CD4-positive, alpha-beta T cell (primary cell): ENCODE data around the gene CDC20B. TPM values are rescaled to one million over a fixed set of nuclear protein-coding genes. Genes with fewer than 3 reads are reported as not detected.

Source experiments
- ATAC-seq: fragments of 200-7000 bp; cut with Tn5 transposase; one replicate; pipeline ENCODE4 v1.10.0; 2022; ENCODE audit warnings: mild to moderate bottlenecking; ENCODE audit not compliant: poor library complexity
- CTCF ChIA-PET: fragments of 350-600 bp; sonication (Branson Sonifier 250); formaldehyde crosslinking; loops from one replicate; lab custom pipeline; 2021; ENCODE audit warnings: antibody characterized with exemption, inconsistent platforms; lab: Charles Lee
- POLR2A ChIA-PET: fragments of 350-600 bp; sonication (Branson Sonifier 250); formaldehyde crosslinking; loops from one replicate; lab custom pipeline; 2021; ENCODE audit warnings: antibody characterized with exemption, inconsistent platforms; lab: Charles Lee
- DNase-seq, 14 experiments: peaks; one replicate each; pipeline ENCODE4 v3.0.0-alpha.2; 2013 to 2020; ENCODE audit warnings: mixed read lengths in 2 of 14
- H3K27ac ChIP-seq, 2 donors: one replicate each; pipeline versions ENCODE4 v1.5.1 to v1.7.0; 2013; ENCODE audit warnings: low read length in 2 of 2, low read depth in 1 of 2, mild to moderate bottlenecking in 1 of 2
- H3K27me3 ChIP-seq, 2 experiments: 1 replicate in 1 of 2; 2 replicates in 1 of 2; pipeline versions ENCODE4 v1.6.1 to v1.7.0; 2013; ENCODE audit warnings: low read length in 2 of 2, control low read depth in 1 of 2, mild to moderate bottlenecking in 1 of 2, moderate library complexity in 1 of 2; ENCODE audit not compliant: insufficient read depth in 2 of 2, control insufficient read depth in 1 of 2
- H3K36me3 ChIP-seq: one replicate; pipeline ENCODE4 v1.6.1; 2013; ENCODE audit warnings: low read length, control low read depth; ENCODE audit not compliant: insufficient read depth
- H3K4me1 ChIP-seq: one replicate; pipeline ENCODE4 v1.6.1; 2013; ENCODE audit warnings: low read length, control low read depth; ENCODE audit not compliant: insufficient read depth
- H3K4me3 ChIP-seq: one replicate; pipeline ENCODE4 v1.5.1; 2013; ENCODE audit warnings: mild to moderate bottlenecking, low read length, moderate library complexity
- H3K9me3 ChIP-seq, 2 experiments: 1 replicate in 1 of 2; 2 replicates in 1 of 2; pipeline versions ENCODE4 v1.6.1 to v1.7.0; 2013; ENCODE audit warnings: low read length in 2 of 2, mild to moderate bottlenecking in 2 of 2, control low read depth in 1 of 2, moderate library complexity in 1 of 2; ENCODE audit not compliant: control insufficient read depth in 1 of 2, insufficient read depth in 1 of 2
- H3K27ac Mint-ChIP-seq: one replicate; pipeline ENCODE4 v1.8.0; 2020; ENCODE audit warnings: mixed read lengths
- H3K27me3 Mint-ChIP-seq: one replicate; pipeline ENCODE4 v1.8.0; 2021; ENCODE audit warnings: mixed read lengths
- H3K36me3 Mint-ChIP-seq: one replicate; pipeline ENCODE4 v1.8.0; 2021; ENCODE audit warnings: low read depth, mixed read lengths
- H3K4me1 Mint-ChIP-seq: one replicate; pipeline ENCODE4 v1.8.0; 2021; ENCODE audit warnings: low read depth, mixed read lengths
- H3K4me3 Mint-ChIP-seq: one replicate; pipeline ENCODE4 v1.8.0; 2020; ENCODE audit warnings: mild to moderate bottlenecking, mixed read lengths
- H3K9me3 Mint-ChIP-seq: one replicate; pipeline ENCODE4 v1.8.0; 2020; ENCODE audit warnings: mixed read lengths
- intact Hi-C, 2 experiments: fragments of 100-400 bp; cut with DNase I in 1 of 2; cut with micrococcal nuclease in 1 of 2; formaldehyde crosslinking; loops; one replicate each; pipeline versions ENCODE4 v1.15.1 to v1.9.0; 2023 to 2025; cut with DNase I, micrococcal nuclease
- total RNA-seq, 174 experiments: library from RNA in 2 of 174; stranded (reverse) in 2 of 174; gene quantifications; one replicate each; pipeline ENCODE4 v1.2.3 and lab custom pipeline; 2021 to 2026
- TF ChIP-seq, protein P1 (sequence below): fragments of 200-600 bp; IDR thresholded peaks from one replicate; pipeline ENCODE4 v1.8.0; 2022; ENCODE audit warnings: antibody characterized with exemption, mild to moderate bottlenecking

CDC20B gene
- total RNA-seq, 2 experiments from 2014 or later, result not detected

DNA sequence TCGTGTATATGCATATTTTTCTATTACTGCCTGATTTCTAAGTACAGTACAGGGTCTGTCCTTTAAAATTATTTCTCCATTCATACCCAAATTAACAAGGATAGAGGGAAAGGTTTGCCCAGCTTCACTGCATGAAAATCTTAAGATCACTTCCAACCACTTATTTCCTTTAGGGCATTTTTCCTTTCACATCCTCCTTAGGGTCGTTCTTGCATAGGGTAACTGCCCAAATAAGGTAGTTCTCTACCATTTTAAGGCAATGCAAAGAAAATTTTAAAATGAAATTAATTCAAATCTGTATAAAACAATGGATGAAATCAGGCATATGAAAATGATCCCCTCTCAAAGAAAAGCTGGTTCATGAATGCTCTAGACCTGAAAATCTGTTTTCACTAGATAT, 4.1 kb upstream of the CDC20B start:
- intact Hi-C loops, result loop anchor here (5.0 to 10.0 kb wide), 2 partner anchors 55 to 128 kb away; partner anchors contain the start of genes CCNO (in 1 of the 2), DHX29 (in 1 of the 2) and MTREX (in 1 of the 2)

DNA sequence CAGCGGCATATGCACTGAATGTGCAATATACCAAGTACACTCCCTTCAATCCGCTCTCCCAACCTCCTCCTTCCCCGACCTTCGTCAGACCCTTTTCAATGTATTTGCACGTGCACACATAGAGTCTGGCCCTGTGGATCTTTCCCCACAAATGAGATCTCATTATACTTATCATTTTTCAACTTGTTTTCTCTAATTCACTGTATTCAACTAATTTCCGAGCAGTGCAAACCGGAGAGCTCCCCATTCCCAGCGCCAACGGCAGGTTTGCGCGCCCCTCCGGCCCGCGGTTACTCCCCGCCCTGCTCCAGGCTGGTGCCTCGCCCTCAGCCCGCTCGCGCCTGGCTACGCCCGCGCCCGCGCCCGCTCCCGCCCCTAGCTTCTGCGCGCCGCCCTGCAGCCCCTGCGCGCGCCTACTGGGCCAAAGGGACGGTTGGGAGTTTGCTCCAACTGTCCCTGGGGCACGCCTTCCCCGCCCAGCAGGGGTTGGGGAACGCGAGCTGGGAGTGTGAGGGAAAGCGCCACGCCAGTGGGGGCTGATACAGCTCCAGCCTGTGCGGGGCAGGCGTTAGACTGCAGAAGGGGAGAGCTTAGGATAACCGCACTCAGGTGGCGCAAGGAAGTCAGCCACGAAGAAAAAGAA, 3.3 kb upstream of the CDC20B start:
- Mint-ChIP-seq H3K27ac (no peak overlapping the region), H3K4me3 (no peak overlapping the region), H3K36me3 (no peaks in the 10 kb centered on the region), H3K27me3 (peaks cover 92% of the 10 kb centered on the region), H3K4me1 (peaks cover 43% of the 10 kb centered on the region), H3K9me3 (no peaks in the 10 kb centered on the region)
- Histone ChIP-seq H3K27me3 (peaks cover 51 to 72% of the 10 kb centered on the region in 2 experiments), H3K36me3 (no peaks in the 10 kb centered on the region), H3K4me3 (no peak overlapping the region), H3K9me3 (peaks cover 0 to 6% of the 10 kb centered on the region in 2 experiments), H3K27ac (no peak overlapping the region), H3K4me1 (peaks cover 28% of the 10 kb centered on the region)
- DNase-seq (peak in 7 of 14 experiments; percentile 3 to 52 (median 19)), ATAC-seq (no peak)
- TF ChIP-seq, protein P1, sequence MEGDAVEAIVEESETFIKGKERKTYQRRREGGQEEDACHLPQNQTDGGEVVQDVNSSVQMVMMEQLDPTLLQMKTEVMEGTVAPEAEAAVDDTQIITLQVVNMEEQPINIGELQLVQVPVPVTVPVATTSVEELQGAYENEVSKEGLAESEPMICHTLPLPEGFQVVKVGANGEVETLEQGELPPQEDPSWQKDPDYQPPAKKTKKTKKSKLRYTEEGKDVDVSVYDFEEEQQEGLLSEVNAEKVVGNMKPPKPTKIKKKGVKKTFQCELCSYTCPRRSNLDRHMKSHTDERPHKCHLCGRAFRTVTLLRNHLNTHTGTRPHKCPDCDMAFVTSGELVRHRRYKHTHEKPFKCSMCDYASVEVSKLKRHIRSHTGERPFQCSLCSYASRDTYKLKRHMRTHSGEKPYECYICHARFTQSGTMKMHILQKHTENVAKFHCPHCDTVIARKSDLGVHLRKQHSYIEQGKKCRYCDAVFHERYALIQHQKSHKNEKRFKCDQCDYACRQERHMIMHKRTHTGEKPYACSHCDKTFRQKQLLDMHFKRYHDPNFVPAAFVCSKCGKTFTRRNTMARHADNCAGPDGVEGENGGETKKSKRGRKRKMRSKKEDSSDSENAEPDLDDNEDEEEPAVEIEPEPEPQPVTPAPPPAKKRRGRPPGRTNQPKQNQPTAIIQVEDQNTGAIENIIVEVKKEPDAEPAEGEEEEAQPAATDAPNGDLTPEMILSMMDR, result no peak
- POLR2A ChIA-PET, result interaction anchor here (0.6 kb wide), 2 partner anchors 55 to 63 kb away, joined by 3 read pairs; no protein-coding TSS in a partner anchor
- intact Hi-C loops, result loop anchor here (5.0 to 10.0 kb wide), 2 partner anchors 56 to 129 kb away; partner anchors contain the start of genes CCNO (in 1 of the 2), DHX29 (in 1 of the 2) and MTREX (in 1 of the 2)
- CTCF ChIA-PET, result no interaction called here

More for the DNA sequence above, 4.1 kb upstream of the CDC20B start:
- Histone ChIP-seq H3K36me3 (no peaks in the 10 kb centered on the region), H3K4me1 (peaks cover 28% of the 10 kb centered on the region), H3K9me3 (peaks cover 0 to 6% of the 10 kb centered on the region in 2 experiments), H3K27ac (no peak overlapping the region), H3K4me3 (no peak overlapping the region), H3K27me3 (peaks cover 47 to 67% of the 10 kb centered on the region in 2 experiments)
- Mint-ChIP-seq H3K9me3 (no peaks in the 10 kb centered on the region), H3K27ac (no peak overlapping the region), H3K27me3 (peaks cover 95% of the 10 kb centered on the region), H3K36me3 (no peaks in the 10 kb centered on the region), H3K4me1 (peaks cover 41% of the 10 kb centered on the region), H3K4me3 (no peak overlapping the region)
- TF ChIP-seq, protein P1, result no peak
- DNase-seq (no peak), ATAC-seq (no peak)
- CTCF ChIA-PET, result no interaction called here
- POLR2A ChIA-PET, result interaction anchor here (1.1 kb wide), 1 partner anchor 46 kb away, joined by 3 read pairs; no protein-coding TSS in a partner anchor

DNA sequence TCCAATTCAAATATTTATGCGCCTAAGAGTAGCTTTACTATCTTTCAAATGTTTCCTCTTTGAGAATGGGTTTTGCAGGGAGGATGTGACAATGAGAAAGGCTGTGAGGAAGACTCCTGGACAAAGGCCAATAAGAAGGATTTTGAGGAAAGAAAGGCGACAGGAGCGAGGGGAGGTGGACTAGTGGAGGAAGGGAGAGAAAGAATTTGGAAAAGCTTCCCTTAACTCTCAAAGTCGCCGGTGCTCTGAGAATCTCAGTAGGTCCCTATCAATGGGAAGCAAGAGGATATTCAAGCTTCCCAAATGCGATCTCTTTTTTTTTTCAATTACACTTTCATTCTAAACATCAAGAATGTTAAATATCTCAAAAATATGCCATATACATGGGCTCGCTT, 2.8 kb upstream of the CDC20B start:
- ChIA-PET POLR2A (interaction anchor here (0.6 kb wide), 1 partner anchor 63 kb away, joined by 3 read pairs; no protein-coding TSS in a partner anchor), CTCF (interaction anchor here (0.9 kb wide), 1 partner anchor 9 kb away, joined by 3 read pairs; no protein-coding TSS in a partner anchor)
- no peak overlapping the region for H3K27ac Mint-ChIP-seq
- H3K9me3 Mint-ChIP-seq, result no peaks in the 10 kb centered on the region
- peaks cover 51 to 76% of the 10 kb centered on the region in 2 experiments for H3K27me3 ChIP-seq
- TF ChIP-seq, protein P1, result no peak
- H3K36me3 ChIP-seq, result no peaks in the 10 kb centered on the region
- intact Hi-C loops, result loop anchor here (5.0 to 10.0 kb wide), 2 partner anchors 57 to 129 kb away; partner anchors contain the start of genes CCNO (in 1 of the 2), DHX29 (in 1 of the 2) and MTREX (in 1 of the 2)
- no peak overlapping the region for H3K4me3 ChIP-seq
- peaks cover 28% of the 10 kb centered on the region for H3K4me1 ChIP-seq
- H3K9me3 ChIP-seq, result peaks cover 0 to 6% of the 10 kb centered on the region in 2 experiments
- DNase-seq (no peak), ATAC-seq (no peak)
- peaks cover 87% of the 10 kb centered on the region for H3K27me3 Mint-ChIP-seq
- H3K36me3 Mint-ChIP-seq, result no peaks in the 10 kb centered on the region
- peak overlapping the region; percentile 39 for H3K4me3 Mint-ChIP-seq
- H3K27ac ChIP-seq, result no peak overlapping the region
- peaks cover 43% of the 10 kb centered on the region for H3K4me1 Mint-ChIP-seq
